Fibroblast of gingiva (primary cell): Measurements from ENCODE around the gene ZNF284.

Source experiments
- DNase-seq: peaks from one replicate; pipeline ENCODE4 v3.0.0-alpha.2; 2011; ENCODE audit warnings: low read depth

Gene ZNF284

GRCh38 chr19:44071824-44072542 lies at the start of gene ZNF284:
ZNF284 (plus strand) TSS chr19:44072159; CDS start chr19:44076390, 4,231 bp downstream.
- peak; percentile 83 for DNase-seq

GRCh38 chr19:44024900-44025216 lies 47.1 kb upstream of the ZNF284 start:
- DNase-seq: no peak

- peak; percentile 85 for DNase-seq
Measured at GRCh38 chr19:44025217-44025936, 46.6 kb upstream of the ZNF284 start, which contains the start of gene ZNF222. ZNF222 (plus strand) TSS chr19:44025379; CDS start chr19:44025437, 58 bp downstream.

GRCh38 chr19:44026622-44027021 lies 45.3 kb upstream of the ZNF284 start:
- DNase-seq: no peak

GRCh38 chr19:44032001-44032610 lies 39.9 kb upstream of the ZNF284 start:
- DNase-seq: no peak

- no peak for DNase-seq
Measured at GRCh38 chr19:44042147-44042546, 29.8 kb upstream of the ZNF284 start.

- no peak for DNase-seq
Measured at GRCh38 chr19:44050740-44051649, 21.0 kb upstream of the ZNF284 start.

- DNase-seq: peak; percentile 92
Measured at GRCh38 chr19:44051650-44052402, 20.1 kb upstream of the ZNF284 start, which contains the start of gene ZNF223. ZNF223 (plus strand) TSS chr19:44052036; CDS start chr19:44055177, 3,141 bp downstream.

GRCh38 chr19:44055870-44056269 lies 16.1 kb upstream of the ZNF284 start:
- no peak for DNase-seq

- no peak for DNase-seq
Measured at GRCh38 chr19:44059229-44059628, 12.7 kb upstream of the ZNF284 start.

GRCh38 chr19:44061038-44061437 lies 10.9 kb upstream of the ZNF284 start:
- DNase-seq: no peak

- DNase-seq: no peak
Measured at GRCh38 chr19:44066305-44066704, 5.7 kb upstream of the ZNF284 start.

GRCh38 chr19:44069415-44069814 lies 2.5 kb upstream of the ZNF284 start:
- no peak for DNase-seq

GRCh38 chr19:44072543-44073401 lies 813 bp downstream of the ZNF284 start:
- no peak for DNase-seq

- DNase-seq: no peak
Measured at GRCh38 chr19:44076325-44076724, 4.4 kb downstream of the ZNF284 start.

- DNase-seq: no peak
Measured at GRCh38 chr19:44092108-44092507, 20.1 kb downstream of the ZNF284 start.

GRCh38 chr19:44093931-44094765 lies 22.2 kb downstream of the ZNF284 start, which contains the start of gene ZNF224:
ZNF224 (plus strand) TSS chr19:44094361; CDS start chr19:44097874, 3,513 bp downstream.
- peak; percentile 87 for DNase-seq

GRCh38 chr19:44107751-44108150 lies 35.8 kb downstream of the ZNF284 start:
- no peak for DNase-seq

- DNase-seq: no peak
Measured at GRCh38 chr19:44109458-44109857, 37.5 kb downstream of the ZNF284 start.
